ENCODE results near the gene KRTAP3-3.
"Not testable (repeated sequence)": the region's sequence is repeated elsewhere in the genome, so short reads cannot be mapped to it uniquely, and the experiment has no call there.

The KRTAP3-3 gene

DNA sequence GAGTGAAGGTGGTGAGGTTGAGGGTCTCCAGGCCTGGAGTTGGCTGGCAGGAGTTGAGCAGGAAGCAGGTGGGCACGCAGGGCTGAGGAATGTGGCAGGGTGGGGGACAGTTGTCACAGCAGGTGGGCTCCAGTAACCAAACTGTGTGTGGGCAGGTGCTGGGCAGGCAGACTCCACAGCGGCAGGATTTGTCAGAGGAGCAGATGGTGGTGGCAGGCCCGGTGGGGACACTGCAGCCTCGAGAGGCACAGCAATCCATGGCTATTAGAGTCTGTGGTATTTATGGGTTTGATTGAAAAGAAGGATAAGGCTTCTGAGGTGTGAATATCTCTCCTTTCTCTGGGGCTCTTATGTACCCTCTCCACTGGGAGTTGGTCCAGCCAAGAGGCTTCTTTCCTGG, at the start of gene KRTAP3-3:
Gene KRTAP3-3 (minus strand): TSS at position 326 of the 400 bp plus-strand sequence. CDS start 67 bp downstream, at position 259.
- no peak for DNase-seq (ENCODE audit: low read depth)

DNA sequence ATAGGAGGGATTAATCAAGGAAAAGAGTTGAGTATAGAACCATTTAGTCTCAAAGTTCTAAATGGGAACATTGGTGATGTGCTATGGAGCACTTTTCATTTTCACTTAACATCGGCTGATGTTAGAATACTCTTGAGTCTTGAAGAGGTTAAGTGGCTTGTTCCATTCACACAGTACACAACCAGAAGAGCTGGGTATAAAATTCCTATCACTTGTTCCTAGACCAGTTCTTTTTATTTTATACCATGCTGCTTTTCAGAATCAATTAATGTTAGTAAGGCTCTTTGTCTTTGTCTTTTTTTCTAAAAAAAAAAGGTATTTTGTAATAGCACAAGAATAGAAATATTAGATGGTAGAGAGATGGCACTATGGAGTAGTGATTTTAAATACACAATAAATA, 49.0 kb upstream of the KRTAP3-3 start:
- no peak for DNase-seq (ENCODE audit: low read depth)

DNA sequence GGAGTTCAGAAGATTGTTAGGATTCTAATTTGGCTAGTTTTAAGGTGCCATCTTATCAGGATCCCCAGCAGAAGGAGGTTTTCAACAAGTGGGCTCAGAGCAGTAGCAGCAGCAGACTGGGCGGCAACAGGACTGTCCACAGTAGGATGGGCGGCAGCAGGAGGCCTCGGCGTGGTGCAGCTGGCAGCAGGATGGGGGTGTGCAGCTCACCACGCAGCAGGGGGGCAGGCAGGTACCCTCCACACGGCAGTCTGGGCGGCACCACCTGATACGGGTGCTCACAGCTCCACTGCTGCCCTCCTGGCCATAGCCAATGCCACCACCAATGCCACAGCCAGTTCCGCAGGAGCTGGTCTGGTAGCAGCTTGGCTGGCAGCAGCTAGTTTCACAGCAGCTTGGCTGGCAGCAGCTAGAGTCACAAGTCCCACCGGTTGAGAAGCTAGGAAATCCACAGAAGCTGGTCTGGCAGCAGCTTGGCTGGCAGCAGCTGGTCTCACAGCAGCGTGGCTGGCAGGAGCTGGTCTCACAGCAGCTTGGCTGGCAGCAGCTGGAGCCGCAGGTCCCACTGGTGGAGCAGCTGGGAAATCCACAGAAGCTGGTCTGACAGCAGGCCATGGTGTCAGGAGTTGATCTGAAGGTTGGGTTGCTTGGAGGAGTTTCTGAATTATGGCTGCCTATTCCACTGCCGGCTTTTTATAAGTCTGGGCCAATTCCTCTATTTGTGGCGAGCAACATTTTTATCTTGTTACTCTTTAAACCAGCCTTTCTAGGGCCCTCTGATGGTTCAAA, 47.0 kb upstream of the KRTAP3-3 start, which contains the start of gene KRTAP1-1:
Gene KRTAP1-1 (minus strand): TSS at position 668 of the 789 bp plus-strand sequence. CDS start 53 bp downstream, at position 615.
- not testable (repeated sequence) for DNase-seq (ENCODE audit: low read depth)

DNA sequence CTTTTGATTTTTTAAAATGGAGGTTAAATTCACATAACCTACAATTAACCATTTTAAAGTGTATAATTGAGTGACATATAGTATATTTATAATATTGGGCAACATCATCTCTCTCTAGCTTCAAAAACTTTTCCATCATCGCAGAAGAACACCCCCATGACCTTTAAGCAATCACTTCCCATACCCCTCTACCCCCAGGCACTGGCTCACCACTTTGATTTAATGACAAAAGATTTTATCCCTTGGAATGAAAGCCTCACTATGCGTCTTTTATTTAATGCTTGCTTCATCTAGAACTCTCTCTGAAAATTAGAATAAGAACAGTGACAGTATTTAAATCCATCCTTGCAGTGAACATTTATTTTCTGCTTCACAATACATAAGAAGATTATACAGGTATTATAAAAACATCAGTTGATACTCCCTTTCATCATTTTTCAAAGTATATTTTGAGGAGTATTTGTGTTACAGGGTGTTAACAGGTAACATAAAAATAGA, 43.9 kb upstream of the KRTAP3-3 start:
- no peak for DNase-seq (ENCODE audit: low read depth)

DNA sequence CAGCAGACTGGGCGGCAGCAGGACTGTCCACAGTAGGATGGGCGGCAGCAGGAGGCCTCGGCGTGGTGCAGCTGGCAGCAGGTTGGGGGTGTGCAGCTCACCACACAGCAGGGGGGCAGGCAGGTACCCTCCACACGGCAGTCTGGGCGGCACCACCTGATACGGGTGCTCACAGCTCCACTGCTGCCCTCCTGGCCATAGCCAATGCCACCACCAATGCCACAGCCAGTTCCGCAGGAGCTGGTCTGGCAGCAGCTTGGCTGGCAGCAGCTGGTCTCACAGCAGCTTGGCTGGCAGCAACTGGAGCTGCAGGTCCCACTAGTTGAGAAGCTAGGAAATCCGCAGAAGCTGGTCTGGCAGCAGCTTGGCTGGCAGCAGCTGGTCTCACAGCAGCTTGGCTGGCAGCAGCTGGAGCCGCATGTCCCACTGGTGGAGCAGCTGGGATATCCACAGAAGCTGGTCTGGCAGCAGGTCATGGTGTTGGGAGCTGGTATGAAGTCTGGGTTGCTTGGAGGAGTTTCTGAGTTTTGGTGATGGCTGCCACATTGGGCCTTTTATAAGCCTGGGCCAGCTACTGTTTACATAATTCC, 40.5 kb upstream of the KRTAP3-3 start, which contains the start of gene KRTAP1-3:
Gene KRTAP1-3 (minus strand): TSS at position 529 of the 590 bp plus-strand sequence. CDS start 53 bp downstream, at position 476.
- DNase-seq (ENCODE audit: low read depth): not testable (repeated sequence)

DNA sequence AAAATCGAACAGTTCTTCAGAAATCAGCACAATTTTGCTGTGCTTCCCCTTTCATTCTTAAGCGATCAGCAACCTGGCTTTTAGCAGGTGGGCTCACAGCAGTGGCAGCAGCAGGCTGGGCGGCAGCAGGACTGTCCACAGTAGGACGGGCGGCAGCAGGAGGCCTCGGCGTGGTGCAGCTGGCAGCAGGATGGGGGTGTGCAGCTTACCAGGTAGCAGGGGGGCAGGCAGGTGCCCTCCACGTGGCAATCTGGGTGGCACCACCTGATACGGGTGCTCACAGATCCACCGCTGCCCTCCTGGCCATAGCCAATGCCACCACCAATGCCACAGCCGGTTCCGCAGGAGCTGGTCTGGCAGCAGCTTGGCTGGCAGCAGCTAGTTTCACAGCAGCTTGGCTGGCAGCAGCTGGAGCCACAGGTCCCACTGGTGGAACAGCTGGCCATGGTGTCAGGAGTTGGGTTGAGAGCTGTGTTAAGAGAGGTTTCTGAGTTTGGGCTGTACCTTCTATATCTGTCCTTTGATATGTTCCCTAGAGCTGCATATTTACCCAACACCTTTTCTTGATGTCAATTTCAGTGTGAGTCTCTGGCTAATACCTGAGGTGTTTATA, 35.8 kb upstream of the KRTAP3-3 start, which contains the start of gene KRTAP1-4:
Gene KRTAP1-4 (minus strand): TSS at position 563 of the 613 bp plus-strand sequence. CDS start 117 bp downstream, at position 446.
- no peak for DNase-seq (ENCODE audit: low read depth)

DNA sequence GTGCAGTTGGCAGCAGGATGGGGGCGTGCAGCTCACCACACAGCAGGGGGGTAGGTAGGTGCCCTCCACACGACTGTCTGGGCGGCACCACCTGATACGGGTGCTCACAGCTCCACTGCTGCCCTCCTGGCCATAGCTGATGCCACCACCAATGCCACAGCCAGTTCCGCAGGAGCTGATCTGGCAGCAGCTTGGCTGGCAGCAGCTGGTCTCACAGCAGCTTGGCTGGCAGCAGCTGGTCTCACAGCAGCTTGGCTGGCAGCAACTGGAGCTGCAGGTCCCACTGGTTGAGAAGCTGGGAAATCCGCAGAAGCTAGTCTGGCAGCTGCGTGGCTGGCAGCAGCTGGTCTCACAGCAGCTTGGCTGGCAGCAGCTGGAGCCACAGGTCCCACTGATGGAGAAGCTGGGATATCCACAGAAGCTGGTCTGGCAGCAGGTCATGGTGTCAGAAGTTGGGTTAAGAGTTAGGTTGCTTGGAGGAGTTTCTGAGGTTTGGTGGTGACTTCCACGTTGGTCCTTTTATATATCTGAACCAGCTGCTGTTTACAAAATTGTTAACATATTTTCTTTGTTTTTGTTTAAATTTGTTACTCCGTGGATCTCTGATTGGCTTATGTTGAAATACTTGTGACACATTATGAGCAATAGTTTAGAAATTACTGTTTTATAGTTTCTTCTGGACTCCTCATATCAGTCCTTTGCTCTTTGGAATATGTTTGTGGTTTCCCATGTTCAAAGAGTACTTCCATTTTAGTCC, 32.9 kb upstream of the KRTAP3-3 start, which contains the start of gene KRTAP1-5:
Gene KRTAP1-5 (minus strand): TSS at position 494 of the 757 bp plus-strand sequence. CDS start 53 bp downstream, at position 441.
- no peak for DNase-seq (ENCODE audit: low read depth)

DNA sequence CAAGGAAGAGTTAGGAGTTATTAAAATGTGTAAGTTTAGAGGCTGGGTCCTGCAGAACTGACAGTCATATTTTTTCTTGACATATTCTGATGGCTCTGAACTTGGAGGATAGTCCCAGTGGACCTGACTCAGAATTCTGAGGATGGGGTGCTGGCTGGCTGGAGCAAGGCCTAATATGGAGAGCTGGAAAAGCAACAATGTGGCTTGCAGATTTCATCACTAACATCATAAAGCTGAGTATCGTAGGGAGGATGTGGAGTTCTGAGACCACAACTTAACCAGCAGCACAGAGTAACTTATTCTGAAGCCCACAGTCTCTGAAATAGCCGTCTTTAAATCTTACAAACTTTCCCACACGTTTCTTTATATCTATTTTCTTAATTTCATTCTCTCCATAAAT, 30.7 kb upstream of the KRTAP3-3 start:
- no peak for DNase-seq (ENCODE audit: low read depth)

DNA sequence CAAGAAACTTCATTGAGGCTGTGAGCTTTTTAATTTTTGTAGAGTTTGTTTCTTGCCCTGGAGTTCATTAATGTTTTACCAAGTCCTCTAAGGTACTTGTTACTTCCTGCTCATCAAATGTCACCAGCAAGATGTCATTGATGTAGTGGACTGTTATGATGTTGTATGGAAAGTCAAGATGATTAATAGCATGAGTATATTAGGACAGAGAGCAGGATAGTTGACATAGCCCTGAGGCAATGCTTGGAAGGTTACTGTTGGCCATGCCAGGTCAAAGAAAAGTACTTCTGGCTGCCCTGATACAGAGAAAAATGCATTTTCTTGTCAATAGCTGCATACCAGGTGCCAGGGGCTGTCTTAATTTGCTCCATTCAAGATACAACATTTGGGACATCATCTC, 26.4 kb upstream of the KRTAP3-3 start:
- no peak for DNase-seq (ENCODE audit: low read depth)

DNA sequence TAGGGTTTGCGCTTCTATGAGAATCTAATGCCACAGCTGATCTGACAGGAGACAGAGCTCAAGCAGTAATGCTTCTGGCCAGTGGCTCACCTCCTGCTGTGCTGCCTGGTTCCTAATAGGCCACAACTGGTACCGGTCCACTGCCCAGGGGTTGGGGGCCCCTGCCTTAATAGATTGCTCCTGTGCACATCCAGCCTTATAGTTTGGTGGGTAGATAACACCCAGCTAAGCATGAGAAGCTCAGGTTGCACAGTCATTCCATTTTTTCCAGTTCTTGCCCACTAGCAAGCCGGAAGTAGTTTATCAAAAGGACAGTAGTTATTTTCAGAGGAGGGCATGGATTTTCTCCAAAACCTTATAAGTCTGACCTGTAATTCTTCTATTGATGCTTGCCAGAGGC, 25.5 kb upstream of the KRTAP3-3 start:
- DNase-seq (ENCODE audit: low read depth): no peak

DNA sequence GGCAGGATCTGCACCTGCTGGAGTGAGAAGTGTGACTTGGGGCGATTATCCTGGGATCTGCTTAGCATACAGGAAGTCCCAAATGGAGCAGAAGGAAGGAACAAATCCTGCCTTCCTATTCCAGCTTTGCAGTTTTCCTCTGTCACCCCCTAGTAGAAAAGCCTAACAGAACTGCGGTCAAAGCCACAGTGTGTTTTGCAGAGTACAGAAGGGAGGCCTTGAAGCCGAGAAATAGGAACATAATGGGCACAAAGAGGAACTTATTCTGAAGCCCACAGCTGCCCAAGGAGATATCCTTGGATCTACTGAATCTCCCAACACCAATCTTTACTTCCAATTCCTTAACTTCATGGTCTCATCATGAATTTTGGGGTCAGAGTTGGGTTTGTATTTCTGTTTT, 24.6 kb upstream of the KRTAP3-3 start:
- no peak for DNase-seq (ENCODE audit: low read depth)

DNA sequence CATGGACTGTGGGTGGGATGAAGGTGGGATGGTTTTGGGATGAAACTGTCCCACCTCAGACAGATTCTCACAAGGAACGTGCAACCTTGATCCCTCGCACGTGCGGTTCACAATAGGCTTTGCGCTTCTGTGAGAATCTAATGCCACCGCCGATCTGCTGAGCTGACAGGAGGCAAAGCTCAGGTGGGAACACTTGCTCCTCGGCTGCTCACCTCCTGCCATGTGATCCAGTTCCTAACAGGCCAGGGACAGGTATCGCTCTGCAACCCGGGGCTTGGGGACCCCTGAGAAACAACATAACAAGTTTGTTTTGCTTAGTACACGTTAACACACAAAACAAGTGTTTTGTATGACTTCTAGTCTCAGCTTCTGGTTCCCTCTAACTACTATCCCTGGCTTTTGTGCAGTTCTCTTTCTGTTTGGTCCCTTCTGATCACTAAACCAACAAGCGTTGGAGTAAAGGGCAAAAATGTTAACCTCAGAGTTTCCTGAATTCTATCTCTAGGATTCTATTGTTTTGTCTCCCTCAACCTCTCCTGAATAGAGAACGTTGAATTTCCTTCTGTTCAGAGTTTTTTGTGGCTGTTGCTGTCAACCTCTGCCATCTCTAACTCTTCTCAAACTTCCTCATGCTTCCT, 22.7 kb upstream of the KRTAP3-3 start:
- no peak for DNase-seq (ENCODE audit: low read depth)

DNA sequence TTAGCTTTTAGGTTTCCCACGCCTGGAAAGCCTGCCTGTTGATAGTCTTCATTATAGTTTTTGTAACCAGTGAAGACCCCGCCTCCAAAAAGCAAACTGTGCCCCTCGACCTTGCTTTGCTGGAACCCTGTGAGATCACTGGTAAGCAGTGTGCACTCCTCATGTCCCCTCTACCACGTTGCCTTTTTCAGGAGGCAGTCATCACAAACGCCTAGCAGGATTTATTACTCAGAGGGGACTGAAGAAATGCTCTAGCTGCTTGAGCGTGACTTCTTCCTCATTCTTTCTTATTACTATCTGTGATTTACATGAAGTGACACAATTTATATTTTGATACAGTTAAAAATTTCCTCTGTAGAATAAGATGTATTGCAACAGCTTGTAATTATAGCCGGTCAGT, 21.5 kb upstream of the KRTAP3-3 start:
- DNase-seq (ENCODE audit: low read depth): no peak

DNA sequence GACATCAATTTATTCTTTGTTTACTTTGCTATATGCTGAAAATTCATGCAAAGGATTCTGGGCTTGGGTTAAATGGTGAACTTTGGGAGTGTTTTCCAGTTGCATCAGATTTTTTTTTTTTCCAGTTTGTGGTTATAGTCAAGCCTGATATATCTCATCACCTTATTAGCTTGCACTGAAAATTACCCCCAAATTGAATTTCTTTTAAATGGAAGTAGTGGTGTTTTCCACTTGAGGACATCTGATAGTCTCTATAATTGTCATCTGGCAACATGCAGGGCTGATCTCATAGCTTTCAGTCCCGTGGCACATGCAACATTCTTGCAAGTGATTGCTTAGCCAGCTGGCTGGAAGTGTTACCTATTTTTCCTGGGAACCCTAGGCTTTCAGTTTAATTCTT, 19.6 kb upstream of the KRTAP3-3 start:
- DNase-seq (ENCODE audit: low read depth): no peak

DNA sequence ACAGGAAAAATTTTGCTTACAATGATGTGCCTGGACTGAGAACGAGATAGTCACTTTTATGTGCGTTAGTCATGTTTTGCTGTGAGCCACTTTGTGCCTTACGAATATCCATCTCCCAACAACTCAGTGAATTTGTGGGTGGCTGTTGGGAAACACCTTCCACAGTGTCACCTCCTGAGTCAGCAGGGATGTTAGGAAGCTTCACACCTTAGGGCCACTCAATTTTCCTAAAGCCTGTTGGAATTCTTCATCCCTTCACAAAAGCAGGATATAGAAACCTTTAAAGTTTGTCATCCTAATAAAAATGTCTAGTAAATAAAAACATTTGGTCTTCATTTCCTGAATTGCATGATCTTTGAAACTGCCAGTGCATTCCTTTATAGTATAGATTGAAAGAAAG, 19.2 kb upstream of the KRTAP3-3 start:
- DNase-seq (ENCODE audit: low read depth): no peak

DNA sequence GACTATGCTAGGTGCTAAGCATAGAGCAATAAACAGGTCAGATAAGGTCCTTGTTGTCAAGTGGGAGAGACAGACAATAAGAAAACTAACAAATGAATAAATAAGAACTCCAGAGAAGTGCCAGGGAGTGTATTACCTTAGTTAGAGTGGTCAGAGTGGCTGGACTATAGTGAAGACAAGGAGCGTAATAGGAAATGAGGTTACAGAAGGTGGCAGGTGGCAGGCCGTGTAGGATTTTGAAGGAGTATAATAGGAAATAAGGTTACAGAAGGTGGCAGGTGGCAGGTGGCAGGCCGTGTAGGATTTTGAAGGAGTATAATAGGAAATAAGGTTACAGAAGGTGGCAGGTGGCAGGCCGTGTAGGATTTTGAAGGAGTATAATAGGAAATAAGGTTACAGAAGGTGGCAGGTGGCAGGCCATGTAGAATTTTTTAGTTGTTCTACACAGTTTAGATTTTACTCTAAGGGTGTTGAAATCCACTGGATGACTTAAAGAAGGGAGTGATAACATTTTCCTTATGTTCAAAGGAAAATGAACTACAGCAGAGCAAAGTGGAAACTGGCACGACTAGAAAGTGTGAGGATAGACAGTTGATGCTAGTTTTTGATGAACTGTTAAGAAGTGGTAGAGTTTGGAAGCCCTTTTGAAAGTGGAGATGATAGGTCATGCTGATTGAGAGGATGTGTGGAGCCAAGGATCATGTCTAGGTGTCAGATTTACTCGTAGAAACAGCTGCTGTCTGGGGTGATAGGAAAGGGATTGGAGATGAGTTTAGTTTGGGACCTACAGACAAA, 18.6 kb upstream of the KRTAP3-3 start:
- DNase-seq (ENCODE audit: low read depth): no peak

DNA sequence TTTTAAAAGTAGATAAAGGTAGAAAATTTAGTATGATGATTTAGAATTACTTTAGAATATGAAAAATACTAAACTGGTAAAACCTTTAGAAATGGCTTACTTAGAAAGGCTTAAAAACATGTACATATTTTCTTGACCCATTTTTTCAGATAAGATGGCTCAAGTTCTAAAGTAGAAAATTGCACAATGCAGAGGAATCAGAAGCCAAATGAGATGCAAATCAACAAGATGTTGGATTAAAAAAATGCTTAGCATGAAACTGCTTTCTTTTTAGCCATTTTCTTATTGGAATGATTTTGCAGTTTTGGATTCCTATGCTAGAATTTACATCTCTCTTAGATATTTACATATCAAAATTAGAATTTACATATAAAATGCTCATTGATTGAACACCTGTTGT, 16.5 kb upstream of the KRTAP3-3 start:
- no peak for DNase-seq (ENCODE audit: low read depth)

DNA sequence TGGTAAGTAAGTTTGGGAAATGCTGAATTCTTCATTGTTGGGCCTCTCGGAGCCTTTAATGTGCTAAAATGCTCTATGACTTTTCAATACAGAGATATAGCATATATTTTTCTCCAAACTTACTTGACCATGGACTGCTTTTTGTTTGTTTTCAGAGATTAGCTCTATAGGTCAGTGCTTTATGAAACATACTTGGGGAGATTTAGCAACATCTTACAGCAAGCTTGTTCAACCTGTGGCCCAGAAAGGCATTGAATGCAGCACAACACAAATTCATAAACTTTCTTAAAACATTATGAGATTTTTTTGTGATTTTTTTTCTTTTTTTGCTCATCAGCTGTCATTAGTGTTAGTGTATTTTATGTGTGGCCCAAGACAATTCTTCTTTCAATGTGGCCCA, 16.0 kb upstream of the KRTAP3-3 start:
- no peak for DNase-seq (ENCODE audit: low read depth)

DNA sequence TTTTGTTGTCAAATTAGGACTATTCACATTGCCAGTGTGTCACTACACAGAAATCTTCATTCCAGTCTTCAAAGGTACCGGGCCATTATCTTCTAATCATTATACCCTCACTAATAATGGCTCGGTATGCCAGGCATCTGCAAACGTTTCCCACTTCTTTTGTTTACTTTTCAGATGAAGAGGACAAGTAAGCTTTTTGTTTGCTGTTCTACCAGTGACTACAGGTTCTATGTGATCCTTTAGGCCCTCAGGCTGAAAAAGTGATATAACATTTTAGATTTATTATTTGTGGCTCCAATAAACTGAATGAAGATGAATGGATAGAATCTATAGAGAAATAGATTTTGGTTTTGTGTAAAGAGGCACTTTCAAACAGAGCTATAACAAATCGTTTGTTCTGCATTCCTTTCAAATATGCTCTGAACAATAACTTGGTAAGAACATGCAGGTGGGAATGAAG, 15.4 kb upstream of the KRTAP3-3 start:
- DNase-seq (ENCODE audit: low read depth): no peak

DNA sequence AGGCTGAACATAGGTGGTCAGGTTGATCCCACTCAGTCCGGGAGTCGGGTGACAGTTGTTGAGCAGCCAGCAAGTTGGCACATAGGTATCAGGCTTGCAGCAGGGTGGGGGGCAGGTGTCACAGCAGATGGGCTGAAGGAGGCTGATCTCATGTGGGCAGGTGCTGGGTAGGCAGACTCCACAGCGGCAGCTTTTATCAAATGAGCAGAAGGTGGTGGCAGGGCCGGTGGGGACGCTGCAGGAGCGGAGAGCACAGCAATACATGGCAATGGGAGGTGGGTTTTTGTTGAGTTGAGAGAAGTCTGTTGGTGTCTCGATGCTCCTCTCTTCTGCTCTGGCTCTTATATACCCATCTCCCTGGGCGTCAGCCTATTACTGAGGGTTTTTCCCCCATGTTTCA, 14.8 kb upstream of the KRTAP3-3 start, which contains the start of gene KRTAP3-1:
Gene KRTAP3-1 (minus strand): TSS at position 318 of the 400 bp plus-strand sequence. CDS start 54 bp downstream, at position 264.
- DNase-seq (ENCODE audit: low read depth): no peak
